Measurements from ENCODE around the gene EP400. TPM values are rescaled to one million over a fixed set of nuclear protein-coding genes. Genes with fewer than 3 reads are reported as not detected.

The EP400 gene
- total RNA-seq, 1 donor from 2014 or later: 10.2 TPM

GRCh38 chr12:131927110-131928079 lies 22.3 kb upstream of the EP400 start:
- DNase-seq (ENCODE audit: low spot score in 2 of 2): no peak
- FAIRE-seq: no peak

- DNase-seq (ENCODE audit: low spot score in 2 of 2): no peak
- FAIRE-seq: no peak
Measured at GRCh38 chr12:131928080-131928710, 21.5 kb upstream of the EP400 start.

- FAIRE-seq (no peak), DNase-seq (ENCODE audit: low spot score in 2 of 2) (peak; percentile 100)
Measured at GRCh38 chr12:131928711-131929580, 20.8 kb upstream of the EP400 start, which contains the start of gene PUS1. PUS1 (plus strand) TSS chr12:131929276; CDS start chr12:131929723, 447 bp downstream.

- DNase-seq (ENCODE audit: low spot score in 2 of 2) (peak; percentile 31 to 35), FAIRE-seq (no peak)
Measured at GRCh38 chr12:131929581-131930456, 19.9 kb upstream of the EP400 start.

GRCh38 chr12:131930510-131930909 lies 19.2 kb upstream of the EP400 start:
- no peak for FAIRE-seq

GRCh38 chr12:131933387-131933786 lies 16.4 kb upstream of the EP400 start:
- FAIRE-seq: no peak
- DNase-seq (ENCODE audit: low spot score in 2 of 2): no peak

More at GRCh38 chr12:131930510-131930909, 19.2 kb upstream of the EP400 start:
- no peak for DNase-seq (ENCODE audit: low spot score in 2 of 2)

GRCh38 chr12:131934535-131934934 lies 15.2 kb upstream of the EP400 start:
- no peak for DNase-seq (ENCODE audit: low spot score in 2 of 2)
- no peak for FAIRE-seq

GRCh38 chr12:131938082-131938481 lies 11.7 kb upstream of the EP400 start:
- no peak for FAIRE-seq
- DNase-seq (ENCODE audit: low spot score in 2 of 2): no peak

GRCh38 chr12:131939007-131939406 lies 10.7 kb upstream of the EP400 start:
- FAIRE-seq: no peak
- no peak for DNase-seq (ENCODE audit: low spot score in 2 of 2)

GRCh38 chr12:131940141-131940547 lies 9.6 kb upstream of the EP400 start:
- DNase-seq (ENCODE audit: low spot score in 2 of 2) (no peak), FAIRE-seq (no peak)

- DNase-seq (ENCODE audit: low spot score in 2 of 2) (no peak), FAIRE-seq (no peak)
Measured at GRCh38 chr12:131941116-131941986, 8.4 kb upstream of the EP400 start.

- FAIRE-seq (no peak), DNase-seq (ENCODE audit: low spot score in 2 of 2) (no peak)
Measured at GRCh38 chr12:131941987-131942341, 7.8 kb upstream of the EP400 start.

GRCh38 chr12:131942671-131943070 lies 7.1 kb upstream of the EP400 start:
- no peak for DNase-seq (ENCODE audit: low spot score in 2 of 2)
- no peak for FAIRE-seq

- FAIRE-seq: no peak
Measured at GRCh38 chr12:131943389-131943788, 6.4 kb upstream of the EP400 start.

GRCh38 chr12:131943876-131944275 lies 5.9 kb upstream of the EP400 start:
- DNase-seq (ENCODE audit: low spot score in 2 of 2) (no peak), FAIRE-seq (no peak)

More at GRCh38 chr12:131943389-131943788, 6.4 kb upstream of the EP400 start:
- DNase-seq (ENCODE audit: low spot score in 2 of 2): no peak

GRCh38 chr12:131944601-131945251 lies 5.0 kb upstream of the EP400 start:
- FAIRE-seq (no peak), DNase-seq (ENCODE audit: low spot score in 2 of 2) (no peak)

GRCh38 chr12:131946757-131947156 lies 3.0 kb upstream of the EP400 start:
- no peak for FAIRE-seq

GRCh38 chr12:131947482-131948027 lies 2.2 kb upstream of the EP400 start:
- FAIRE-seq (no peak), DNase-seq (ENCODE audit: low spot score in 2 of 2) (no peak)

More at GRCh38 chr12:131946757-131947156, 3.0 kb upstream of the EP400 start:
- DNase-seq (ENCODE audit: low spot score in 2 of 2): no peak

All from frontal cortex (tissue), 4 donors.